NCI-H2081 treated with DMSO at 0.1 percent for 48 hours (cell line): ENCODE measurements around the gene SCARF2.
"Not testable (repeated sequence)": the region's sequence is repeated elsewhere in the genome, so short reads cannot be mapped to it uniquely, and the experiment has no call there.

Experiments used
- DNase-seq: peaks from one replicate; lab custom pipeline; 2025; lab: John Stamatoyannopoulos, UW

The SCARF2 gene

GRCh38 chr22:20437613-20438426, at the start of gene SCARF2:
TSS of gene SCARF2 (minus strand) at chr22:20437825. CDS start at chr22:20437754, 71 bp downstream.
- DNase-seq: no peak

DNA sequence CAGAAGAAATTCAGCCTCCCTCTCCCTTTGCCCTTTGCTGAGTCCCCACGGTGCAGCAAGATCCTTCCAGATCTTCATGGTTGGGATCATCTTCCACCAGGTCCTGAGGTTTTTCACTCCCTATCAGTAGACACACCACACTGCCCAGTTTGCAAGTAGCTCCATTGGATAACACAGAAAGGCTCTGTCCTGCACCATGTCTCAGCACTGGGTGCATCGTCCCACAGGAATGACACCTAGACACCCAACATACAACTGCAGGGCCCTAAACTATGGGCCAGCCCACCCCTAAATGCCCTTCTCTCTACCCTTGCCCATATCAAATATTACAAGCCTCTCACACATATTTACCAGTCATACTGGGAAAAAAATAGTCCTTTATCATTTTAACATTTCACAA, 48.6 kb upstream of the SCARF2 start:
- DNase-seq: no peak

- DNase-seq: no peak
Observed at GRCh38 chr22:20484948-20485683, 47.5 kb upstream of the SCARF2 start.

DNA sequence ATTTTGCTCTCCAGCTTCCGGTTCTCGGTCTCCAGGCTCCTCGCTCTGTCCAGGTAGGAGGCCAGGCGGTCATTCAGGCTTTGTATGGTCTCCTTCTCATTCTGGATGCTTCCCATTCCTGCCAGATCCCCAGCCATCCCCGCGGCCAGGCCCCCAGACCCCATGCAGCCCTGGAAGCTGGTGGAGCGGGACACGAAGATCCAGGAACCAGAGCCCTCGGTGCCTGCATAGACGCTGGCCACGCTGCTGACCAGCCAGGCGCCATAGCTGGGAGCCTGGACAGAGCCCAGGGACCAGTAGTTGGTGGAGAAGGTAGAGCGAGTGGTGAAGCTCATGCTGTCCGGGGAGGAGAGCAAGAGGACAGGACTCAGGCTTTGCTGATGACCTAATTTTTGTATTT, 46.1 kb upstream of the SCARF2 start:
- DNase-seq: no peak

- not testable (repeated sequence) for DNase-seq
Observed at GRCh38 chr22:20483143-20483506, 45.5 kb upstream of the SCARF2 start.

DNA sequence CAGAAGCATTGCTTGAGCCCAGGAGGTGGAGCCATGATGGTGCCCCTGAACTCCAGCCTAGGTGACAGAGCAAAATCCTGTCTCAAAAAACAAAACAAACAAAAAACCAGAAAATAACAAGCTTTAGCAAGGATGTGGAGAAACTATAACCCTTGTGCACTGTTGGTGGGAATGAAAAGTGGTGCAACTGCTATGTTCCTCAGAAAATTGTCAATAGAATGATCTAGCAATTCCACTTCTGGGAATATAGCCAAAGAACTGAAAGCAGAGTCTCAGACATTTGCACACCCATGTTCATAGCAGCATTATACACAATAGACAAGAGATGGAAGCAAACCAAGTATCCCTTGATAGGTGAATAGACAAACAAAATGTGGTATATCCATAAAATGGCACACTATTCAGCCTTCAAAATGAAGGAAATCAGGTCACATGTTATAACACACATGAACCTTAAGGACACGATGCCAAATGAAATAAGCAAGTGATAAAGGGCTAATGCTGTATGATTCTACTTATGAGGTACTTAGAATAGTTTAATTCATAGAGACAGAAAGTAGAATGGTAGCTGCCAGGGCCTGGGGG, 42.1 kb upstream of the SCARF2 start:
- no peak for DNase-seq

DNA sequence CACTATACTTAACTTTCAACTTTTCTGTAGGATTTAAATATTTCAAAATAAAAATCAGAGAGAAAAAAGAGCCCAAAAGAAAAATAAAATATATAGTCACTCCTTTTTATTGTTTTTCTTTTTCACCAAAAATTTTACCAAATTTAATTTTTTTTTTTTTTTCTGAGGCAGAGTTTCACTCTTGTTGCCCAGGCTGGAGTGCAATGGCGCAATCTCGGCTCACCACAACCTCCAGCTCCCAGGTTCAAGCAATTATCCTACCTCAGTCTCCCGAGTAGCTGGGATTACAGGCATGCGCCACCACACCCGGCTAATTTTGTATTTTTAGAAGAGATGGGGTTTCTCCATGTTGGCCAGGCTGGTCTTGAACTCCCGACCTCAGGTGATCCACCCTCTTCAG, 40.4 kb upstream of the SCARF2 start:
- not testable (repeated sequence) for DNase-seq

DNA sequence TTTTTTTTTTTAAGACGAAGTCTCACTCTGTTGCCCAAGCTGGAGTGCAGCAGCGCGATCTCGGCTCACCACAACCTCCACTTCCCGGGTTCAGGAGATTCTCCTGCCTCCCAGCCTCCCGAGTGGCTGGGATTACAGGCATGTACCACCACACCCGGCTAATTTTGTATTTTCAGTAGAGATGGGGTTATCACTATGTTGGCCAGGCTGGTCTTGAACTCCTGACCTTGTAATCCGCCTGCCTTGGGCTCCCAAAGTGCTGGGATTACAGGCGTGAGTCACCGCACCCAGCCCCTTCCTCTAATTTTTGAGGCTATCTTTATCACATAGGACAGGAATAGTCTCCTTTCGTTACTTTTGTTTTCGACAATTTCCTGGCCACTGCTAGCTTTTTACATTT, 37.9 kb upstream of the SCARF2 start:
- not testable (repeated sequence) for DNase-seq

DNA sequence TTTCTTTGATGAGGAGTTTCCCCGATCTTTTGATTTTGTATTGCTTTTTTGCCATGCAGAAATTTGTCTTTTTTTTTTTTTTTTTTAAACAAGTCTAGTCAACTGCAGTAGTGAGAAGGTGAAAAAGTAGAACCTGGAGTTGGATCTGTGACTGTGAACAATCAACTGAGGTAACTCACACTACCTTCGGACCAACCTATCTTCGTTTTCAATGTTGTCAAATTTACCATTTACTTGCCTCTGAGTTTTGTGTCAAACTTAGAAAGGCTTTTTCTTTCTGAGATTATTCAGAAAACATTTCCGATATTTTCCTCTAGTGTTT, 37.5 kb upstream of the SCARF2 start:
- DNase-seq: no peak

DNA sequence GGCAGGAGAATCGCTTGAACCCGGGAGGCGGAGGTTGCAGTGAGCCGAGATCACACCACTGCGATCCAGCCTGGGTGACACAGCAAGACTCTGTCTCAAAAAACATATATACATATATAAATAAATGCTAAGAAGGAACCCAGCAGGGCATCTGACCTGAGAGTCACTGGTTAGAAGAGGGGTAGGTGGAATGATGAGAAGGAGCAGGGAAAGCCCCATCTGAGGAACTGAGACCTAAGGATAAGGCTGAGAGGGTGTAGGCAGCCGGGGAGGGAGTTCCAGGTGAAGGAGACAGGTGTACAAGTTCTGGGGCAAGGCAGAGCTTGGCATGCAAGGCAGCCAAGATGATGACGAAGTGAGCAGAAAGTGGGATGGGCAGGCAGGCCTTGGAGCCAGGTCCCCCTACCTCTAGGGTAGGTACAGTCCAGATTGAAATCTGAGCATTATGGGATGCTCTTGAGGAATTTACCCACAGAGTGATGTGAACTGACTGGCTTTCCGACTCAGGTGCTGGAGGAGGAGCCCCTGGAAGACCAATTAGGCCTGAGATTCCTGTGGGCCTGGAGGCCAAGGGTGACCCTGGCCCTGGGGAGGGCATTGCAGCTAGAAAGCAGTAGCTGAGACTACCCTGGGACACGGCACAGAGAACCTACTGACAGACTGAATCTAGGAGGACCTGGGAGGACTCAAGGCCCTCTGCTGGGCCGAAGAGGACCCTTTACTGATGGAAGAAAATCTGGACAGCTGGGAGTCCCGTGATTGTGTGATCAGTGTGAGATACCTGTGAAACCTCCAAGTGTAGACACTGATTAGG, 35.2 kb upstream of the SCARF2 start:
- no peak for DNase-seq

DNA sequence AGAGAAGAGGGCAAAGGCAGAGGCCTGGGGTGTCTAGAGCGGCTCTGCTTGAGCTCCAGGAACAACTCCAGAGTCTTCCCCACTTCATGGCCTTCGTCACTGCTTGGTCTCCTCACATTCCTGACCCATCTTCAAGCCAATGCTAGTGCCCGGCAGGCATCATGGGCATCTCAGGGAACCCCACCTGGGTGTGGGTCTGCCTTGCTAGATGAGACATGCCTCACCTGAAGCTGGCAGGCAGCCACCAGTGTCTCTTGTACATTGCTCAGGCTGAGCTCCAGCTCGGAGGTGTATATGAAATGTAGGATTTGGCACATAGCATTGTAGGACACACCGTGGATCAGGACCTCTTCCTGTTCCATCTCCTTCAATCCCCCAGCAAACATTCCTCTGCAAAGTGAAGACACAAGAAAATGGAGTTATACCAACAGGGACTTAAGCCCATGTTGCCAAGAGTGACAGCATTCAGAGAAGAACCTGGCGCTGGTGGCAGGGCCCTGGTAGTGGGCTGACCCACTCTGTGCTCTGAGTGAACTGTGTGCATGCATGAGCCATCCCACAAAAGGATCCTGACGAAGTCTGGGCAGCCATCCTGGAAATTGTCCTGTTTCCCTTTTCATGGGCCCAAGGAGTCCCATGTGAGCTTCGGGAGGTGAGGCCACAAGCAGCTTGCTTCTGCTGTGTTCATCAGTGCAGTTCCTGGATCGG, 33.7 kb upstream of the SCARF2 start:
- DNase-seq: no peak

GRCh38 chr22:20470525-20470924, 32.9 kb upstream of the SCARF2 start:
- DNase-seq: not testable (repeated sequence)

DNA sequence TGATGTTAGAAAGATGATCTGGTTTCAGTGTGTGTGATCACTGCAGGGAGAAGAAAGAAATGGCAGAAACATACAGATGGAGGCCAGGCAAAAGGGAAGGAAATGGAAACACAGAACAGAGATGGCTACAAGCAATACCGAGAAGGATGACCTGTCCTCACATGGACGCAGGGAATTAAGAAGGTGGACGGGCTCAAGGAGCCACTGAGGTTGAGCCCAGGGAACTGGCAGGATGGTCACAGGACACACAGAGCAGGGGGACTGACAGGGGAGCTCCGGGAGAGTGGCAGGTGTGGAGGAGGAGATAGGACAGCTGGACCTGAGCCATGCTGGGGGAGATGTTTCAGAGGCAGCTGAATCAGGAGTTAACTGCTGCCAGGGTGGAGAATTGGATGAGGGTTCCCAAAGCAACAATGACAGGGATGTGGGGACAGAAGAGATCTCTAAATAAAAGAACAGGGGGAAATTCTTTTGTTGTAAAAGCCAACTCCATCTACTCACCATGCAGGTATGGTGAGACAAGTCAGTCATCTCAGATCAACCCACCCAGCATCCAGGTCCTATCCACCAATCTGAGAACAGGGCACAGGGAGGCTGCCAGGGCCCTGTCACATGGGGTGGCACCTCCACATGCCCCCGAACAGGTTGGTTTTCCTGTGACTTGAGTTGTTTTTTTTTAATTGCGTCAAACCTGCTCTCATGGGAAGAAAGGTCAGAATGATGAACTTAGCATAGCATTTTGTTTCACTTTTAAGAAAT, 31.7 kb upstream of the SCARF2 start:
- no peak for DNase-seq

DNA sequence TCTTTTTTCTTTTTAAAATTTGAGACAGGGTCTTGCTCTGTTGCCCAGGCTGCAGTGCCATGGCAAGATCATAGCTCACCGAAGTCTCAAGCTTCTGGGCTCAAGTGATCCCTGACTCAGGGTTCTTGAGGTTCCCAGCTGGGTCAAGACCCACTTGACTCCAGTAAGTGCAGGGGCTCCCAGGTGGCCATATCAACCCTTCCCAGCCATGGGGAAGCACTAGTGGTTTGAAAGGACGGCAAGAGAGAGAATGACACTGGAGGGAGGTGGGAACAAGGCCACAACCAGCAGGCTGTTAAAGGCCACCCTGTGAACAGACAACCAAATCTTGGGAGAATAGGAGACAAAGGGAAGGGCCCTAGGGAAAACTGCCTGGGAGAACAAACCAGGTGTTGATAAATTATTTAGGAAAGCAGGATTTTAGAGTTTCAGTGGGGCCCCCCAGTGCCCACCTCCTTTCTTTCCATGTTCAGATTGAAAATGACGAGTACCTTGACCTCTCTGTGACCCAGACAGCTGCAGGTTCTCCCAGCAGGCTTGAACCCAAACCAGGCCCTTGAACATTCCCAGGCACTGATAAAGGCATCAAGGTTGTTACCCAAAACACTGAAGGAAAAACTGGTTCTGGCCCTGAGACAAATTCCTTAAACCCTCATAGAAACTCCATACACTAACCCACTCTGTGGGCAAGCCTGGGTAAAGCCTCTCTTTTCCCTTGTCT, 29.2 kb upstream of the SCARF2 start:
- DNase-seq: no peak

DNA sequence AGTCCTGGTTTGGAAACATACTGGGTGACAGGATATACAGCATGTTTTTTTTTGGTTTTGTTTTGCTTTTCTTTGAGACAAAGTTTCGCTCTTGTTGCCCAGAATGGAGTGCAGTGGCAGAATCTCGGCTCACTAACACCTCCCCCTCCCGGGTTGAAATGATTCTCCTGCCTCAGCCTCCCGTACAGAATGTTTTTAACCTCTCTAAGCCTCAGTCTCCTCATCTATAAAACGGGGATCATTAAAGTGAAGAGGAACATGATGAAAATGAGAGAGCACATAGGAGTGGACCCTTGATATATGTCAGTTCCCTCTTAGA, 28.1 kb upstream of the SCARF2 start:
- no peak for DNase-seq

- no peak for DNase-seq
Observed at GRCh38 chr22:20464912-20465758, 27.5 kb upstream of the SCARF2 start.

DNA sequence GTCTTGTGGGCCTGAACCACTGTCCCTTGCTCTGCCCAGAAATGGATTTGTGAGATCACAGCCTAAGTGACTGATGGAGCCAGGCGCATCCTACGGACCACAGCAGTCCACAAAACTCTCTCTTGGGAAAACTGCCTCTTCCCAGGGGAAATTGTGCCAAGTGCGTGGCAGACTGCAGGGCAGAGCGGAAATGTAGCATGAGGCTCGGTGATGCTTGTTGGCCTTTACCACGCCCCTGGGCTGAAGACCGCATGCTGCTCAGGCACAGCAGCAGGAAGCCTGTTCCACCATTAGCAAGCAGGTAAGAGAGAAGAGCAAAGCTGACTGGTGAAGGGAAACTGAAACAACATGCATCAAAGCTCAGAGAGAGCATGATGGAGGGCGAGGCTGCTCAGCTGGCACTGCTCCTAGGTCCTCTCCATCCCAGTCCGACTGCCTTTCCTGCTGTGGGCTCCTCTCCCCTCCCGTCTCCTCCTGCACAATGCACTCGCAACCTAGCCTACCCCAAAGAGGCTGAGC, 26.5 kb upstream of the SCARF2 start:
- DNase-seq: no peak

GRCh38 chr22:20463324-20464095, 25.9 kb upstream of the SCARF2 start:
- DNase-seq: no peak

GRCh38 chr22:20459862-20460261, 22.2 kb upstream of the SCARF2 start:
- DNase-seq: no peak
